HG02981 (cell line): ENCODE results near the gene COL26A1.
"Not testable (repeated sequence)": the region's sequence is repeated elsewhere in the genome, so short reads cannot be mapped to it uniquely, and the experiment has no call there.

Source experiments
- ATAC-seq: cut with Tn5 transposase; IDR thresholded peaks from one replicate; pipeline ENCODE4 v1.9.1; 2021; ENCODE audit warnings: mild to moderate bottlenecking, moderate library complexity; ENCODE audit not compliant: unreplicated experiment

The COL26A1 gene

DNA sequence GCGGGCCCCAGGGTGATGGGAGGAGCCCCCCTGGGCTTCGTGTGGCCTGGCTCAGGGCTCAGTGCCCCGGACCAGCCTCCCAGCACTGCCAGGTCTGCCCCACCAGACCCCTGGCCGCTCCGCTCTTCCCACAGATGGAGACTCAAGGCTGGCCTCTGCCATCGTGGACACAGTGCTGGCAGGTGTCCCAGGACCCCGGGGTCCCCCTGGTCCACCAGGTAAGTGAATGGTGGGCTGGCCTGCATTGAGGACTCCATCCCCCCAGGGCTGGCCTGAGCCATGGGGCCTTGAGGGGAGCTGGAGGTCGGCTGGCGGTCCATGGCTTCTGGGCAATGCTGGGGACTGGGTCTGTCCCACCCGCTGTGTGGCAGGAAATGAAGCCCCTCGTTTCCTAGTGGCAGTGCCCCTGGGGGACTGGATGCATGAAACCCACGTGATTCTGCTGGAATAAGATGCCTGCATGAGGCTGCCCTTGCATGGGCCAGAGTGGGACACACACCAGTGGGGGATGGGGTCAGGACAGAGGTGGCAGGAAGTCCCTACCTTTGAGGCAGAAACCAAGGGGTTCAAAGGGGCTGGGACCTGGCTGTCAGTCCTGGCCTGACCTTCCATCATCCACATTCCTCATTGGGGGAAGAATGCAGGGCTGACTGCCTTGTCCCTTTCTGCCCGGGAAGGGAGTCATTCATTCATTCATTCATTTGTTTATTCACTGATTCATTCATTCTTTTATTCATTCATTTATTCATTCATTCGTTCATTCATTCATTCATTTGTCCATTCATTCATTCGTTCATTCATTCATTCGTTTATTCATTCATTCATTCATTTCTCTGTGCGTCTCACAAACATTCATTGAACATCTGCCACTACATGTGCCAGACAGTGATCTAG is 184.6 kb downstream of the COL26A1 start:
- ATAC-seq: no peak

DNA sequence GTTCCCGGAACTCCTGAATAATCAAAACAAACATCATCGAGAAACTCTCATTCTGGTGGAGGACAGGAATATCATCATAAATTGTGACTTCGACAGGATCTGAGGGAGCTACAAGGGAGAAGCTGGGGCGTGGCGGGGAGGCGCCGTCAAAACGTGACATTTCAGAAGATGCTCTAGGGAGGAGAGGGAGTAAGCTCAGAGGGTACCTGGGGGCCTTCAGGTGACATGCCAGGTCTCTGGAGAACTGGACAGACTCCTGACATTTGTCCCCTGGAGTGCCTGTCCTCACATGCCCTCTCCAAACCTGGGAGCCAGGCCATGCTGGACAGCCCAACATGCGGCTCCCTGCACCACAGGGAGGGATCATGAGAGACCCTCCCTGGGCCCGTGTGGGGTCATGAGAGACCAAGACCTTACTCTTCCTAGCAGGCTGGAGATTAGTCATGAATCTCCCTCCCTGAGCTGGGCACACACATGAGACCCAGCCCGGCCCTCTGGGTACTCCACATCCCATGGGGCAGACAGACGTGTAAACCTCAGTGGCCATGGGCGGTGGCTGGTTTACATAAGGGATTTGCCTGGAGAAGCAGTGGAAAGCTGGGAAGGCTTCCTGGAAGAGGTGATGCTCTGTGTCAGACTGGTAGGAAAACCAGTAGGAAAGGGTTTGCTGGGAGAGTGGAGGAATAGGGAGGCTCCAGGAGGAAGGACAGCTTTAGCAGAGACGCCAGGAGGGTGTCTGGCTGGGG is 185.4 kb downstream of the COL26A1 start:
- no peak for ATAC-seq

DNA sequence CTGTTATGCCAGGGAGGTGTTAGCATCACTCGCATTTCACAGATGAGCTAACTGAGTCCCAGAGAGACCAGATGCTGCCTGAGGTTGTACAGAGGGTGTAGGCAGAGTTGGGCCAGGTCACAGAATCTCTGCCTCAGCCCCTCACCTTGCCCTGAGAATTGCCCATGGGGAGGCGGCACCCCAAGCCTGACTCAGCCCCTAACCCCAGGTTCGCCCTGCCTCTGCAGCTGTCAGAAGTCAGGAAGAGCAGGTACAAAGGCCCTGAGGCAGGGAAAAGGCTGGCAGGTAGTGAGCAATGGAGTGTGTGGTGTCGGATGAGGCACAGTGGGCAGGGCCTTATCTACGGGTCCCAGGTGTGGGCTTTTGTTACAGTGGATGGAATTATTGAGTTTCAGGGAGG is 187.1 kb downstream of the COL26A1 start:
- no peak for ATAC-seq

DNA sequence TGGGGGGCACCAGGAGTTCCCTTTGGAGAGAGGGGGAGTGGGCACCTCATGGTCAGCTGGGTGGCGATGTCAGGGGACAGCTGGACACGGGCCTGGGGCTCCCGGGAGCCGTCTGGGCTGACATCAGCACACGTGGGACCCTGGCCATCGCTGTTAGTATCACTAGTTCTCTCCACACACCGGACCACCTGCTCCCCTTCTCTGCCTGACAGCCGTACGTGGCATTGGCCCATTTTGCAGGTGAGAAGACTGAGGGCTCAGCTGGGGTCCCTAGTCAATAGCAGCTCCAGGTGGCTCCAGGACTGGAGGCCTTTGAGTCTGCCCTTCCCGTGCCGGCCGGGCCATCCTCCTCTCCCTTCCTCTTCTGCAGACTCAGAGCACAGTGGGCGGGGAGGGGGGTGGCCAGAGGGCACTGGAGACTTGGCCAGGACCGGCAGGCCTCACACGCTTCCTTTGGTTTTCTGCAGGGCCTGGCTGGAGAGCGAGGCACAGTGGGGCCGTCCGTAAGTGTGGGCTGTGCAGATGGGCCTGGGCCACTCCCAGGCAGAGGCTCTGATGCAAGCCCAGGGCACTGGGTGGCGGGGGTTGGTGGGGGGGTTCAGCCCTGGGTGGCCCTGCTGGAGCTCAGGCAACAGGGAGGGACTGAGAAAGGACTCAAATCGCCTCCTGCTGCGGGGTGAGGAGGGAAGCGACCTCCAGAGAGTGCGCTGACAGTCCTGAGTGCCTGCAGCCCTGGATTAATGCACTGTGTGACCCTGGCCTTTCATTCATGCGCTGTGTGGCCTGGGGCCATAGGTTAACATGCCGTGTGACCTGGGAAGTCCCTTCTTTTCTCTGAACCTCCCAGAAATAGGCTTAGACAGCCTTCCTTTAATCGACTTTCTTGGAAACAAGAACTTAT is 188.2 kb downstream of the COL26A1 start:
- ATAC-seq: no peak

GRCh38 chr7:101553018-101553770 is 190.5 kb downstream of the COL26A1 start:
- no peak for ATAC-seq

DNA sequence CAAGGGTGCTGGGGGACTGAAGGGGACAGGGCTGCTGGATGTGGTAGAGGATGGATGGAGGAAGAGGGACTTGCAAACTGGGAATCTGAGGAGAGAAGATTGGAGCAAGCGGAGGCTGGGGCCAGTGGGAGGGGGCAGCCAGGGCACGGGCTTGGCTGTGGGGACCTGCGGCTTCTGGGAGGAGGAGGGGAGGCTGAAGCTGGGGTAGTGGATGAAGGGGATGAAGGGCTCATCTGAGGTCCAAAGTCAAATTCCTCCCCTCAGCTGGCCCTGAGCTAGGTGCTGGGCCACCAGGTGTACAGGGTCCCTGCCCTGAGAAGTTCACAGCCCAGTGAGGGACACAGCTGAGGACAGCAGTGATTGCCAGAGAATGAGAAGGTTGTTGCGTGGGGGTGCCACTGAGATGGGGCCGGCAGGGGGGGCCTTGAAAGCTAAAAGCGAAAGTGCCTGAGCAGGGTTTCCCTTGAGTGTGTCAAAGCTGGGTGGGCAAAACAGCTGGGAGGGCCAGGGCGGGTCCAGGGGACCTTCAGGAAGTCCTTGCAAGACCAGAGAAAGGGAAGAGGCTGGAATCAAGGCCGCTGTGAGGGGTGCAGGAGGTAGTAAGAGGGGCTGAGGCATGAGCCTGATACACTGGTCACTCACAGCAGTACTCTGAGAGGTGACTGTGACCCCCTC is 191.2 kb downstream of the COL26A1 start:
- ATAC-seq: no peak

DNA sequence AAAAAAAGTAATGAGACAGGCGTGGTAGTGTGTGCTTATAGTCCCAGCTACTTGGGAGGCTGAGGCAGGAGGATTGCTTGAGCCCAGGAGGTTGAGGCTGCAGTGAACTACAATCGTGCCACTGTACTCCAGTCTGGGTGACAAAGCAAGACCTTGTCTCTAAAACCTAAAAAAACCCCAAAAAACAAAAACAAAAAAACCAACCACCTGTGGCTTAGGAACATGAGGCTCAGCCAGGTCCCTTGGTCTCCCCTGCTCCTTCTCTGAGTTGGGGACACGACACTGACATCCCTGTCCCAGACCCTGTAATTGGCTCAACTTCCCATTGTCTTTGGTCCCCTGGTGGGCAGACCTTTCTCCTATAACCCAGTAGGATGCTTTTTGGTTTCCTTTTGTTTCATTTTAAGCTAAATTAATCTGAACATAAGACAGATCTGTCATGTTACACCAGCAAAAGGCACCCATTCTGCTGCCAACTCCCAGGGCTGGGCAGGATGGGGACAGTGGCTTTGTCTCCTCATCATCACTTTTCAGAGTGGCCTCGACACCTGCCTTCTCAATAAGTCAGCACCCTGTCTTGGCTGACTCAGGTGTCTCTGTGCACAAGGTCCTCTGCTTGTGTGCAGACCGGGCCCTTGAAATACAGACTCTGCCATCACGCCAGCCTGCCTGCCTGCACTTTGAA is 192.1 kb downstream of the COL26A1 start:
- ATAC-seq: no peak

DNA sequence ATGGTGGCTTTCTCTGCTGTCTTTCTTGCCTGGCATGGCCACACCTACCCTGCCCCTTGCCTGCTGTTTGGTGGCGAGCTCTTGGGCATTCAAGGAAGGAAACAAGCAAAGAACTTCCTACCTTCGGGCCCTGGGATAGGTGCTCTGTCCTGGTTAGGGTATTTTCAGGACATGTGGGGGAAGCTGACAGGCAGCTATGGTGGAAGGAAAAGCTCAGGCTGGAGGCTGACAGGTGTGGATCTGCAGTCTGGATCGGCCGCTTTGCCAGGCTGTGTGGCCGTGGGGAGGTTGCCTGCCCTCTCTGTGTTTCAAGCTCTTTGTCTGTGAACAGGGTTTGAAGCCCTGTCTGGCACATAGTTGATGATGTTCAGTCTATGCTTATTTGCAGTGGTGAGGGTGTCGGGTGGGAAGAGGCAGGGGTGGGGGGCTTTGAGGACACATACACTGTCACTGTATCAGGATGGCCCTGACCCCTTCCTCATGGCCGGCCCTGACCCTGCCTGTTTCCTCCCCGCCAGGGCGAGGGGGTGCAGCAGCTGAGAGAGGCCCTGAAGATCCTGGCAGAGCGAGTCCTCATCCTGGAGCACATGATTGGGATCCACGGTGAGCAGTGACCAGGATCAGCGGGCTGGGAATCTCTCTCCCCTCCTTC is 192.7 kb downstream of the COL26A1 start:
- ATAC-seq: no peak

GRCh38 chr7:101555921-101556275 is 193.2 kb downstream of the COL26A1 start:
- no peak for ATAC-seq

DNA sequence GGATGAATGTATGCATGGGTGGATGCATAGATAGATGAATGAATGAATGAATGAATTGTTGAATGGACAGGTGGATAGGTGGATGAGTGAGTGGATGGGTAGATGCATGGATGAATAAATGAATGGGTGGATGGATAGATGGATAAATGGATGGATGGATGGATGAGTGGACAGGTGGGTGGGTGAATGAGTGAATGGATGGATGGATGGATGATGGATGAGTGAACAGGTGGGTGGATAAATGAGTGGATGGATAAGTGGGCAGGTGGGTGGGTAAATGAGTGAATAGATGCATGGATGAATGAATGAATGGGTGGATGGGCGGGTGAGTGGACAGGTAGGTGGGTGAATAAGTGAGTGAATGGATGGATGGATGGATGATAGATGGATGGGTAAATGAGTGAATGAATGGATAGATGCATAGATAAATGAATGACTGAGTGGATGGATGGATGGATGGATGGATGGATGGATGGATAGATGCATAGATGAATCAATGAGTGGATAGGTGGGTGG is 193.8 kb downstream of the COL26A1 start:
- no peak for ATAC-seq

DNA sequence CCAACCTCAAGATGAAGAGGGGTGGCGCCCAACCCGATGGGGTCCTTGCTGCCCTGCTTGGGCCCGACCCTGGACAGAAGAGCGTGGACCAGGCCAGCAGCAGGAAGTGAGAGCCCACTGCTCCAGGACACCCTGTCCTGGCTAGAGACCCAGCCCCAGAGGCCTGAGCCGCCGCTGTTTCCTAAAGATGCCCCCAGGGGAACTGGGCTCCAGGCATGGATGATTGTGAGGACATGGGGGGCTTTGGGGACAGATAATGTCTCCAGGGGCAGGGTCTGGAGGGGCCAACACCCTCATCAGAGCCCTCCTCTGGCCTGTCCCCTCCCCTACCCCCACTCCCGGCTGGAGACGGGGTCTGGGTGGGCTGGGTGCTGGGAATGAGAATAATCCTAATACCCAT is 194.7 kb downstream of the COL26A1 start:
- no peak for ATAC-seq

GRCh38 chr7:101557978-101558741 is 195.5 kb downstream of the COL26A1 start:
- ATAC-seq: no peak

GRCh38 chr7:101558742-101559325 is 196.2 kb downstream of the COL26A1 start:
- ATAC-seq: no peak

DNA sequence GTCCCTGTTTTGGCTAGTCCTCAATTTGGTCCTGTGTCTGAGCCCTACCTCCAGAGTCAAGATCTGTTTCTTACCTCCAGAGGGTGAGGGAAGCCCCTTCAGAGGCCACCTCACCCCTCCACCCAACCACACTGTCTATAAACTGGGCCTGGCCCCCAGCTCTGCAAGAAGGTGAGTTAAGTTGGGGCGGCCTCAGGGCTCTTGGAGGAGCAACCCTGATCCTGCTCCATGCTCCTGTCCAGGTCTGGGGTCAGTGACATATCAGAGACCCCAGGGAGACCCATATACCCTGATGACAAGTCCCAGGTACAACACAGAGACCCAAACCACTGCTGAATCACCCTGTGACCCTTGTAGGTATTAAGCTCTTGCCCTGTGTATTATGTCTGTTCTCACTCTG is 196.9 kb downstream of the COL26A1 start:
- ATAC-seq: no peak

DNA sequence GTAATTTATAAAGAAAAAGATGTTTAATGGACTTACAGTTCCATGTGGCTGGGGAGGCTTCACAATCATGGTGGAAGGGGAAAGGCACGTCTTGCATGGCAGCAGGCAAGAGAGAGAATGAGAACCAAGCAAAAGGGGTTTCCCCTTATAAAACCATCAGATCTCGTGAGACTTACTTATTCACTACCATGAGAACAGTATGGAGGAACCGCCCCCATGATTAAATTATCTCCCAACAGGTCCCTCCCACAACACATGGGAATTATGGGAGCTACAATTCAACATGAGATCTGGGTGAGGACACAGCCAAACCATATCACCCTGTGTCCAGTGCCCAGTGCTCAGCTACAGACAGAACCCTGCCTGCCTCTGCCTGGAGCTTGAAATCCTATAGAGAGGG is 197.3 kb downstream of the COL26A1 start:
- ATAC-seq: not testable (repeated sequence)

DNA sequence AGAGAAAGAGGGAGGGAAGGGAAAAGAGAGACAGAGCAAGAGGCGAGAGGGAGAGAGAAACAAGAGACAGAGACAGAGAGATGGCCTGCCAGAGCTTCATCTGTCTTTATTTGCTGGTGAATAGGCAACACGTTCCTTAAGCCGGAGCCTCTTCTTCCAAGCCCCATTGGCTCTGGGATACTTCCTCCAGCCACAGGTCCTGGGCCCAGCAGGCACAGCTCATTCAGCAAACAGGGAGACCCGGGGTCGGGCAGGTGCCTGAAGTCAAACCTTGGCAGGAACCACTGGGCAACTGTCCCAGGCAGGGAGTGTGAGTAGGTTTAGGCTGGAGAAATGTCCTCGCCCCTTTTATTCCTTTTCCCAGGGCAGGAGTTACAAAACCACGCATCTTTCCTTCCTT is 198.2 kb downstream of the COL26A1 start:
- no peak for ATAC-seq

DNA sequence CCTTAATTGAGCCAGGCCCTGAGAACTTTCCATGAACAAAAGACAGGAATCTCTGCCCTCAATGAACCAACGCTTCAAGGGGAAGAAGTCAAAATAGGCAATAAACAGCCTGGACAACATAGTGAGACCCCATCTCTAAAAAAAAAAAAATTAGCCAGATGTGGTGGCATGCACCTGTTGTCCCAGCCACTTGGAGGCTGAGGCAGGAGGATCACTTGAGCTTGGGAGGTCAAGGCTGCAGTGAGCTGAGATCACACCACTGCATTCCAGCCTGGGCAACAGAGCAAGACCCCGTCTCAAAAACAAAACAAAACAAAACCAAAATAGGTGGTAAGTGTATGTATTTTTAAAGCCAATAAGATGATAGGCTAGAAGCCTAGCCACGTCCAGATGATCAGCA is 198.6 kb downstream of the COL26A1 start:
- not testable (repeated sequence) for ATAC-seq
